ENCODE results near the gene IRF9. TPM values are rescaled to one million over a fixed set of nuclear protein-coding genes. Genes with fewer than 3 reads are reported as not detected.
A peak's percentile ranks its signal among the peaks of the same experiment; 100 is the strongest.

Gene IRF9
- total and polyA plus RNA-seq, 2 of the 13 experiments (the other 11 are each of a cell fraction or from before 2014, with no cell fraction given), result 14.9 to 49.7 TPM

DNA sequence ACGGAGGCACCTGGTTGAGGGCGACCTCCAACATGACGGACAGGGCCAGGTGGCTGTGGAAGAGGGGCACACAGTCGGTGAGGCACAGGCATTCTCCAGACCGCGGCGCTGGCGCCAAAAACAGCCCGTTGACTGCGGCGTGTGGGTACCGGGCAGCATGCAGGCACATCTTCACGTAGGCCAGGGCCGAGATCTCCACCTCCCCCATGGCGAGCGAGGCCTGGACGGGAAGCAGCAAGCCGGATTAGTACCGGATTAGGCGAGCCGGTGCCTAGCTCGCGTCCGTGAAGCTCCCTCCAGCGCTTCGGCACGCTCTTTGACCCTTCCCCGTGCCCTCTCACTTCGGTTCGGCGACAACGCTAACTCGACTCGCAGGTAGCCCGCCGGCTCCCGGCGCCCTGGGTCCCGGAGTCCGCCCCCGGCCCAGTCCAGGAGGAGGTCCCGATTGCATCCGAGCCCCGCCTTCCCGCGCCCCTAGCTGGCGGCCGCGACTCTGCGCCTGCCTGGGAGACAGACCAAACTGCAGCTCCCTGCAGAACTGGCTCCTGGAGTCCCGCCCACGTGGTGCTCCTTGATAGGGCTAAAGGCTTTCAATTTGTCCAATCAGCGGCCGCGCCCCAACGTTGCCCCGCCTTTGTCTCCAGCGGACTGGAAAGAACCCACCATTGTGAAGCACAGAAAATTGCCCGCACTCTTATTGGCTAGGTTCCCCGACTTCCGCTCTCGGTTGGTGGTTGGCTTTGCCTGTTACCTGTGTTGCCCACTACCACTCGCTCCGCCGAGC is 19.8 kb upstream of the IRF9 start, which contains the start of gene EMC9 (continued):
- TF ChIP-seq, protein P1, sequence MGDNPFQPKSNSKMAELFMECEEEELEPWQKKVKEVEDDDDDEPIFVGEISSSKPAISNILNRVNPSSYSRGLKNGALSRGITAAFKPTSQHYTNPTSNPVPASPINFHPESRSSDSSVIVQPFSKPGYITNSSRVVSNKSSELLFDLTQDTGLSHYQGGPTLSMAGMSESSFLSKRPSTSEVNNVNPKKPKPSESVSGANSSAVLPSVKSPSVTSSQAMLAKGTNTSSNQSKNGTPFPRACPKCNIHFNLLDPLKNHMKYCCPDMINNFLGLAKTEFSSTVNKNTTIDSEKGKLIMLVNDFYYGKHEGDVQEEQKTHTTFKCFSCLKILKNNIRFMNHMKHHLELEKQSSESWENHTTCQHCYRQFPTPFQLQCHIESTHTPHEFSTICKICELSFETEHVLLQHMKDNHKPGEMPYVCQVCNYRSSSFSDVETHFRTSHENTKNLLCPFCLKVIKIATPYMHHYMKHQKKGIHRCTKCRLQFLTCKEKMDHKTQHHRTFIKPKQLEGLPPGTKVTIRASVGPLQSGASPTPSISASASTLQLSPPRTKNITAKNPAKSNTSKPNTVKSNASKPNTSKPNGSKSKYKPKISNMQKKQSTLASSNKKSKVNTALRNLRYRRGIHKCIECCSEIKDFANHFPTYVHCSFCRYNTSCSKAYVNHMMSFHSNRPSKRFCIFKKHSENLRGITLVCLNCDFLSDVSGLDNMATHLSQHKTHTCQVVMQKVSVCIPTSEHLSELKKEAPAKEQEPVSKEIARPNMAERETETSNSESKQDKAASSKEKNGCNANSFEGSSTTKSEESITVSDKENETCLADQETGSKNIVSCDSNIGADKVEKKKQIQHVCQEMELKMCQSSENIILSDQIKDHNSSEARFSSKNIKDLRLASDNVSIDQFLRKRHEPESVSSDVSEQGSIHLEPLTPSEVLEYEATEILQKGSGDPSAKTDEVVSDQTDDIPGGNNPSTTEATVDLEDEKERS (CRISPR knock-in tag; IDR thresholded peaks at IDR 0.05), result peak; percentile 90
- TF ChIP-seq ZNF431 (CRISPR knock-in tag; IDR thresholded peaks at IDR 0.05; ENCODE audit: borderline replicate concordance, low read depth) (no peak), ZMYM4 (CRISPR knock-in tag; IDR thresholded peaks at IDR 0.05) (no peak), ZNF460 (CRISPR knock-in tag; IDR thresholded peaks at IDR 0.05; ENCODE audit: borderline replicate concordance) (no peak), TEAD2 (CRISPR knock-in tag; IDR thresholded peaks at IDR 0.05) (0 out of 2 replicates have a peak, but pooled peaks have one; percentile 66), ZNF382 (CRISPR knock-in tag; IDR thresholded peaks at IDR 0.05; ENCODE audit: borderline replicate concordance) (no peak), PHF8 (CRISPR knock-in tag; IDR thresholded peaks at IDR 0.05) (peak; percentile 96), CEBPG (CRISPR knock-in tag; IDR thresholded peaks at IDR 0.05) (peak; percentile 47), MEIS2 (CRISPR knock-in tag; IDR thresholded peaks at IDR 0.05) (peak; percentile 41; the same call in 1 of the 2 replicates), MIER3 (CRISPR knock-in tag; IDR thresholded peaks at IDR 0.05; ENCODE audit: borderline replicate concordance) (peak; percentile 88; the same call in 1 of the 2 replicates), MXI1 (IDR thresholded peaks at IDR 0.05; ENCODE audit: borderline replicate concordance, low read depth, low read length) (peak; percentile 97; the same call in 1 of the 3 replicates), SAP130 (CRISPR knock-in tag; IDR thresholded peaks at IDR 0.05; ENCODE audit: low read depth) (peak; percentile 97), NFYC (CRISPR knock-in tag; IDR thresholded peaks at IDR 0.05) (peak; percentile 99), ZNF552 (CRISPR knock-in tag; IDR thresholded peaks at IDR 0.05; ENCODE audit: borderline replicate concordance) (peak; percentile 98), ZNF432 (CRISPR knock-in tag; IDR thresholded peaks at IDR 0.05; ENCODE audit: borderline replicate concordance) (no peak), ZNF547 (CRISPR knock-in tag; IDR thresholded peaks at IDR 0.05) (peak; percentile 95; the same call in 1 of the 2 replicates), ZNF883 (CRISPR knock-in tag; IDR thresholded peaks at IDR 0.05; ENCODE audit: not compliant biosample characterization) (peak; percentile 91)
- TF ChIP-seq, protein P2, sequence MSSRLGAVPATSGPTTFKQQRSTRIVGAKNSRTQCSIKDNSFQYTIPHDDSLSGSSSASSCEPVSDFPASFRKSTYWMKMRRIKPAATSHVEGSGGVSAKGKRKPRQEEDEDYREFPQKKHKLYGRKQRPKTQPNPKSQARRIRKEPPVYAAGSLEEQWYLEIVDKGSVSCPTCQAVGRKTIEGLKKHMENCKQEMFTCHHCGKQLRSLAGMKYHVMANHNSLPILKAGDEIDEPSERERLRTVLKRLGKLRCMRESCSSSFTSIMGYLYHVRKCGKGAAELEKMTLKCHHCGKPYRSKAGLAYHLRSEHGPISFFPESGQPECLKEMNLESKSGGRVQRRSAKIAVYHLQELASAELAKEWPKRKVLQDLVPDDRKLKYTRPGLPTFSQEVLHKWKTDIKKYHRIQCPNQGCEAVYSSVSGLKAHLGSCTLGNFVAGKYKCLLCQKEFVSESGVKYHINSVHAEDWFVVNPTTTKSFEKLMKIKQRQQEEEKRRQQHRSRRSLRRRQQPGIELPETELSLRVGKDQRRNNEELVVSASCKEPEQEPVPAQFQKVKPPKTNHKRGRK (CRISPR knock-in tag; IDR thresholded peaks at IDR 0.05), result peak; percentile 85
- TF ChIP-seq, protein P3, sequence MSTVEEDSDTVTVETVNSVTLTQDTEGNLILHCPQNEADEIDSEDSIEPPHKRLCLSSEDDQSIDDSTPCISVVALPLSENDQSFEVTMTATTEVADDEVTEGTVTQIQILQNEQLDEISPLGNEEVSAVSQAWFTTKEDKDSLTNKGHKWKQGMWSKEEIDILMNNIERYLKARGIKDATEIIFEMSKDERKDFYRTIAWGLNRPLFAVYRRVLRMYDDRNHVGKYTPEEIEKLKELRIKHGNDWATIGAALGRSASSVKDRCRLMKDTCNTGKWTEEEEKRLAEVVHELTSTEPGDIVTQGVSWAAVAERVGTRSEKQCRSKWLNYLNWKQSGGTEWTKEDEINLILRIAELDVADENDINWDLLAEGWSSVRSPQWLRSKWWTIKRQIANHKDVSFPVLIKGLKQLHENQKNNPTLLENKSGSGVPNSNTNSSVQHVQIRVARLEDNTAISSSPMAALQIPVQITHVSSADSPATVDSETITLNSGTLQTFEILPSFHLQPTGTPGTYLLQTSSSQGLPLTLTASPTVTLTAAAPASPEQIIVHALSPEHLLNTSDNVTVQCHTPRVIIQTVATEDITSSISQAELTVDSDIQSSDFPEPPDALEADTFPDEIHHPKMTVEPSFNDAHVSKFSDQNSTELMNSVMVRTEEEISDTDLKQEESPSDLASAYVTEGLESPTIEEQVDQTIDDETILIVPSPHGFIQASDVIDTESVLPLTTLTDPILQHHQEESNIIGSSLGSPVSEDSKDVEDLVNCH (CRISPR knock-in tag; IDR thresholded peaks at IDR 0.05), result peak; percentile 97; the same call in 1 of the 2 replicates
- TF ChIP-seq, protein P4, sequence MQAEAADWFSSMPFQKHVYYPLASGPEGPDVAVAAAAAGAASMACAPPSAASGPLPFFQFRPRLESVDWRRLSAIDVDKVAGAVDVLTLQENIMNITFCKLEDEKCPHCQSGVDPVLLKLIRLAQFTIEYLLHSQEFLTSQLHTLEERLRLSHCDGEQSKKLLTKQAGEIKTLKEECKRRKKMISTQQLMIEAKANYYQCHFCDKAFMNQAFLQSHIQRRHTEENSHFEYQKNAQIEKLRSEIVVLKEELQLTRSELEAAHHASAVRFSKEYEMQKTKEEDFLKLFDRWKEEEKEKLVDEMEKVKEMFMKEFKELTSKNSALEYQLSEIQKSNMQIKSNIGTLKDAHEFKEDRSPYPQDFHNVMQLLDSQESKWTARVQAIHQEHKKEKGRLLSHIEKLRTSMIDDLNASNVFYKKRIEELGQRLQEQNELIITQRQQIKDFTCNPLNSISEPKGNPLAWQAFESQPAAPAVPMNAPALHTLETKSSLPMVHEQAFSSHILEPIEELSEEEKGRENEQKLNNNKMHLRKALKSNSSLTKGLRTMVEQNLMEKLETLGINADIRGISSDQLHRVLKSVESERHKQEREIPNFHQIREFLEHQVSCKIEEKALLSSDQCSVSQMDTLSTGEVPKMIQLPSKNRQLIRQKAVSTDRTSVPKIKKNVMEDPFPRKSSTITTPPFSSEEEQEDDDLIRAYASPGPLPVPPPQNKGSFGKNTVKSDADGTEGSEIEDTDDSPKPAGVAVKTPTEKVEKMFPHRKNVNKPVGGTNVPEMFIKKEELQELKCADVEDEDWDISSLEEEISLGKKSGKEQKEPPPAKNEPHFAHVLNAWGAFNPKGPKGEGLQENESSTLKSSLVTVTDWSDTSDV (CRISPR knock-in tag; IDR thresholded peaks at IDR 0.05), result no peak

Data from HepG2 (cell line).